Amygdala (tissue), 56 donors: ENCODE results near the gene NCKIPSD.
A peak's percentile ranks its signal among the peaks of the same experiment; 100 is the strongest.

ENCODE experiments used
- DNase-seq, 56 donors: peaks; one replicate each; lab custom pipeline; 2025; lab: John Stamatoyannopoulos, UW

The NCKIPSD gene

DNA sequence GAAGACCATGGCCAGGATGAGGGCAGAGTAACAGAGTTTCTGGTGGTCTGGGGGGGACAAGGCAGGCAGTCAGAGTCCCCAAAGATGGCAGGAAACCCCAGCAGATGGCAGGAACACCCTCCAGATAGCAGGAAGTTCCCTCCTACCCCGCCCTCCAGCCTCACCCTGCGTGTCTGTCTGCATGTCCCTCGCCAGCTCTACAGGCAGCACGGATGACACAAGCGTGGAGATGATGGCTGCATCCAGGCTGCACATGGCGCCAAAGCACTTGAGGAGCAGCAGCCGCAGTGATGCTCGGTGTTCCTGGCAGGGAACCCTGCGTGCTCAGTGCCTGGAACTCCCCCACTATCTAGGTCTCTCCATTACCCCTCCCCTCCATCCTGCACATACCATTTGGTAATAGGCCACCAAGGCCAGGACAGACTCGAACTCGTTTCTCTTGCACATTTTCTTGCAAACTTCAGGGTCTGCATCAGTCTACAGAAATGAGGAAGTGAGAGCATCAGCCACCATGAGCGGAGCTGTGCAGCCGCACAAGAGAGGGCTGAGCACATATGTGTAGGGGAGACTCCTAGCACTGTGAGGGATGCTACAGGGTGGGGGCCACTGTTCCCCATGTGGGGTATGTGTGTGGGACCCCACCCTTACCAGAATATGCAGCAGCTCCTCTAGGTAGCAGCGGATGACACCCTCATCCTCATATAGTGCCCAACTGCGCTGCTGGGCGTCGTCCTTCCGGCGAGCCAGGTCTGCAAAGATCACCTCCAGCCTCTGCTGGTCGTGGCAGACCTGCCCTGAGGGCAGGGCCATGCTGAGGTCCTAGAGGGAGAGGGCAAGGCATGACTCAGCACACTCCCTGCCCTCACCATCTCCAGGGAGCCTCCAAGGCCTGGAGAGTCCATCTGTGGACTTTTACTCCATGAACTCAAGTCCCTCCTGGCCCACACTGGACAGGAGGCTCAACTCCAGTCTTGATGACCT lies 6.0 kb downstream of the NCKIPSD start:
- no peak for DNase-seq

DNA sequence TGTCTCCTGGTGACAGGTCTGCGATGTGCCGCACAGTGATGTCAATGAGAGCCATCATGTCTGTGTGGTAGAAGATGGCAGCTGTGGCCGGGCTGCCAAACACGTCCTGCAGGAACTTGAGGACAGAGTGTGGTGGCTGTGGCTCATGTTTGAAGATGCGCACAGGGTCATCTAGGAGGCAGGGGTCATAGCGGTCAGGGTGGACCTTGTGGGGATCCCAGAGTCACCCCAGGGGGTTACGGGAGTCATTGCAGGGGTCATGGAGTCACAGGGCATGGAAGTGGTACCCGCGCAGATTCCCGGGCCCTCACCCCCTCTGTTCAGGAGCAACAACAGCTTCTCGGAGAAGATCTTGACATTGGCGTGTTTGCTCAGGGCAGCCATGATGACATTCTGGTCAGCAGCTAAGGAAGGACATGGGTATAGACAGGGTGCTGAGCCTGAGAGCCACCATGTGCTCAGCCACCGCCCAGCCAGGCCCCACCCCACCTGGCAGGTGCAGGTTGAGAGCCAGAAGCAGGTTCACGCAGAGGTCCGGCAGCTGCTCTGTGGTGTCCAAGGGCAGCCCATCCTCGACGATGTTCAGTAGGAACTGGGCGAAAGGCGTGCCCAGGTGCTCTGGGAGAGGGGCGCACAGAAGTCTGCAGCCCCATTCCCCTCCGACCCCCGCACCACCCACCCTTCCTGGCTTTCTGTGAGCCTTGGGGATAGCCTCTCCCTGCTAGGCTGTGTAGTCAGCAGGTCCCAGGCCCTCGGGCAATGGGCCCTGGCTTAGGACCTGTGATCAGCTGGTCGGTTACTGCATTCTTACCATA lies 6.9 kb downstream of the NCKIPSD start:
- no peak for DNase-seq

DNA sequence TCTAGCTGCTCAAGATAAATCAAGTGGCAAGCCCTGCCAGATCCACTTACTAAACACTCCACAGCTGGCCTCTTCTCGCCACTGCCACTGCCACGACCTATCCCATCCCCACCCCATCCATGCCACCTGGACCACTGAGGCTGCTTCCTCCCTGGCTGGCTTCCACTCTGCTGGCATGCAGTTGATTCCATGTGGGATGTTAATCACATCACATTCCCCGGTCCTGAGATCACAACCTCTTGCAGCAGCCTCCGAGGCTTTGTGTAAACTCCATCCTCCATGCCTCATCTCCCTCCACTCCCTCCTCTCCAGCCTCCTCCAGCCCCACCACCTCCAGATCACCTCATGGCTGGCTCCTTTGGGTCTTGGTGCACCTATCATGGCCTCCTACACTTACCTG lies 7.7 kb downstream of the NCKIPSD start:
- no peak for DNase-seq

DNA sequence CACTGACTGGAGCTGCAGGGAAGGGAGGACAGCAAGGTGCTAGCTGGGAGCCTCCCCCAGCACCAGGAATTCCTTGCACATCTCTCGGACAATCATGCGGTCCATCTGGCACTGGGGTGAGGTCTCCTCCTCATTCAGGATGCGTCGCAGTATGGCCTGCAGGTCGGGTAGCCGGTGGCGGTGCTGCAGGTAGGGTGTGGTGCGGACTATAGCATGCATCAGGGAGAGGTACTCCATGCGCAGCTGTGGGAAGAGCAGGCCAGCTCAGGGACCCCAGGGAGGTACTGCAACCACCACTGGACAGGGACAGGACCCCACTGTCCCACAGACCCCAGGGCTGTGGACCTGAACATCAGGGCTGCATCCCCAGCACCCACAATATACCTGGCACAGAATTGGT lies 11.2 kb downstream of the NCKIPSD start:
- no peak for DNase-seq

DNA sequence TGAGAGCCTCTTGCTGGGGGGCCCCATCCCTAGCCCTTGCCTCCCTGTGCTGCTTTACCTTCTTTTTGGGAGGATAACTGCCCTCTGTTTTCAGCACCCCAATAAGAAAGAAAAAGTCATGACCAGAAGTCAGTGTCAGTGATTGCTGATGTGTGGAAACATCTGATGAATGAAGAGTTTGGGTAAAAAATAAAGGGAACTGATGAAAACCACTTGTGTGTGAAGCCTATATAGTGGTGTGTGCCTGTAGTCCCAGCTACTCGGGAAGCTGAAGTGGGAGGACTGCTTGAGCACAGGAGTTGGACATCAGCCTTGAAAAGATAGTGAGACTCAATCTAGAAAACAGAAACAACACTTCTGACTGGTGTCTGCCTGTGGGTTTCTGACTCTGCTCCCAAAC lies 13.2 kb downstream of the NCKIPSD start:
- DNase-seq: no peak

DNA sequence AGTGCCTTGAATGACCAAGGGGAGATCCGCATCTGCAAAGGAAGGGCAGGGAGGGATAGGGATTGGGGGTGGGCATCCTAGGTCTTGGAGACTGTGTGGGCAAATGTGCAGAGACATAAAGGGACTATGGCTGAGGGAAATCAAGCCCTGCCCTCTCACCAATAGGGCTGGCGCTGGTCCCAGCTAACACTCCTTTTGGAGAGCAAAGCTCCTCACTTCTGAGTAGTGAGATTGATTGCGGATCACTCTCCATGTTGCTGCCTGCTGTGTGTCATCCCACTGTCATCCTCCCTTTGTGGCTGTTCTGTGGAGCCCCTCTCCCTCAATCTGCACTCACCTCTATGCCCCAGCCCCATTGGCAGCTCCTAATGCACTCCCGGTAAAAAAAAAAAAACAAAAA lies 20.8 kb downstream of the NCKIPSD start:
- DNase-seq: no peak

DNA sequence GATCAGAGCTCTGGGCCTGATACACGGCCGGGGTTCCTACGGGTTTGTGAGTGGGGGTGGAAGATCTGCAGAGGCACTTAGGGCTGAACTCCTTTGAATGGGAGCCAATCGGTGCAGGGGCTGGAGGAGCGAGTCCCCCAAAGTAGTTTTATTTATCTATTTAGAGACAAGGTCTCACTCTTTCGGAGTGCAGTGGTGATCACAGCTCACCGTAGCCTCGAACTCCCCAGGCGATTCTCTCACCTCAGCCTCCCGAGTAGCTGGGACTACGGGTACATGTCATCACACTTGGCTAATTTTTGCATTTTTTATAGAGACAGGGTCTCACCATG lies 21.4 kb downstream of the NCKIPSD start:
- no peak for DNase-seq

DNA sequence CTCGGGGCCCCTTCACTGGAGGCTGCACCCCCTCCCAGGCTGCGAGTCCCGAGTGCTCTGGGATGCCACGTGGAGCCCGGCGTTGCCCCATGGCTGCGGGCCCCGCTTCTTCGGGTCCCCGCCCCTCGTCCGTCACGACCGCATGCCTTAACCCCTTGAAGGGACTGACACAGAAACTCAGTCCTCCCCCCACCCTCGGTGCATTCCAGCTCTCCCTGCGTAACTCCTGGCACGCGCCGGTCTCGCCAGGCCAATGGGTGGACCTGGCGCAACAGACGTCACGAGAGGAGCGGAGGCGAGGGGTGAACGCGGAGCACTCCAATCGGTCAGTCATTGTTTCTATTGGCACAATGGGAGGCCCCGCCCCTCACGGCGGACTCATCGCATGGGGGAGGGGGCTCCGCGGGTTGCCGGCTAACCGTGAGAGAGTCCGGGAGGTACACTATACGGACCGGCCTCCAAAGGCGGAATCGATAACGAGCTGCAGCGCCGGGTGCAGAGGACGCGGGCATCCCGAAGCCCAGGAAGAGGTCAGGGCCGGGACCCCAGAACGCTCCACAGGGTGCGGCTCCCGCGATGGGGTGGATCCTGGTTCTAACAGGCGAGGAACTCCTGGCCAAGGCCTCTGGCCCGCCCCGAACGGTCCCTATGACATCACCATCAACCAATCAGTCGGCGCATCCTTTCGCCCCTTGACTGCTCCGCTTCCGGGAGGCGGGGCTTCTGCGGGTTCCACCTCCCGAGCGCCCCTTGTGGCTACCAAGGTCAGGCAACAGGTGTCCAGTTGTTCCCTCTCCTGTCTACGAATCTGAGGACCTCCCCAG lies 22.0 kb downstream of the NCKIPSD start:
- DNase-seq: peak; percentile 66 to 97 (median 93)

DNA sequence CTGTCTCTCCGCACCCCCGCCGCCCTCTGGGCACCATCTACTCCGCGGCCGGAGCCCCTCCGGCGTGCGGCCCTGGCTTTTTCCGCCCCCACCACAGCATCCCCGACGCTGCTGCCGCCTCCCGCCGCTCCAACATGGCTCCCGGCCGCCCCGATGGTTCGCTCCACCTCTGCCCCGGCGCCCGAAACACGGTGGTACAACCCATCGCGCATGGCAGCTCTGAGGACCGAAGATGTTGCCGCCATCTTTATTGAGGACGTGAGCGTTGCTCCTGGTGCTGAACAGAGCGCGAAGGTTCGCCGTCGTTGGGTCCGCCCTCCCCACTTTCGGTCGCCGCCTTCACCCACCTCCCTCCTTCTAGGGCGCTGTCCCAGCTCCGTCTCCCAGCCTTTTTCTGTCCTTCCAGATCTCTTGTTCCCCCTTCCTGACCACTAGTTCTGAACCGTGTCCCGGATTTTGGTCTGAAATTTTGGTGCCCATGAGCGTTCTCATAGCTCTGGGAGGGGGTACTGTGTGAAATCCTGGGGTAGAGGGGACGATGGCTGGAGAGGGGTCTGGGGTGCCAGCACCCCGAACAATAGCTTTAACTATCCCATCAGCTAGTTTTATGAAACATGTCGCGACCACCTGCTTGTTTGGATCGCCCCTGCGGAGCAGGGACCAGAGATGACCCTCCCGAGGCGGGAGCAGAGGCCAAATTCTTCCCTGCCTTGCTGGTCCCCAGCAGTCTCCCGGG lies 22.8 kb downstream of the NCKIPSD start, which contains the start of gene CELSR3:
Gene CELSR3 (minus strand): TSS at position 134 of the 736 bp plus-strand sequence. CDS start 252 bp downstream, outside the sequence.
- DNase-seq: peak in 54 of 56 donors; percentile 19 to 87 (median 69)

DNA sequence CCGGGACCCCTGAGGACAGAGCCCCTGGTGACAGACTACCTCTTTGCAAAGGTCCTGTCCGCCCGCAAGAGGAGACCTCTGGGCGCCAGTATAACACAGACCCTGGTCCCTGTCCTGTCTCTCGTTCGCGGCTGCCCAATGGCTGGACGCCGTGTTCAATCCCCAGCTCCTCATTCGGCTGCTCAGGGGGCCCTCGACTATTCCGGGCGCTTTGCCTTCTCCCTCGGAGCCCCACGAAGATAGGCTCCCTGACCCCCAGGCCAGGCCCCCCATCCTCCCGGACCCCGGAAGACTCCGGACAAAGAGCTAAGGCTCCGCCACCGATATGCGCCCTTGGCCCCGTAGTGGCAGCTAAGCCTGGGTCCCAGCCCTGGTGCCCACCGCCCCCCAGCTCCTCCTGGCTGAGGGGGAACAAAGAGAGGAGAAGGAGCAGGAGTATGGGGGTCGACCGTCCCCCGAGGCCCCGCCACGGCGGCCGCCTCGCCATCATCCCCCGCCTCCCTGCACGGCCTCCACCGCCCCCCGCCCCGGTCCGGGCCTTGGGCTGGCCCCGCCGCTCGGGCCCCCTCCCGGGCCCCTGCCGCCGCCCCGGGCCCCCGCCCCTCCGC lies 23.5 kb downstream of the NCKIPSD start:
- DNase-seq: peak in 7 of 56 donors; percentile 6 to 42 (median 28)

DNA sequence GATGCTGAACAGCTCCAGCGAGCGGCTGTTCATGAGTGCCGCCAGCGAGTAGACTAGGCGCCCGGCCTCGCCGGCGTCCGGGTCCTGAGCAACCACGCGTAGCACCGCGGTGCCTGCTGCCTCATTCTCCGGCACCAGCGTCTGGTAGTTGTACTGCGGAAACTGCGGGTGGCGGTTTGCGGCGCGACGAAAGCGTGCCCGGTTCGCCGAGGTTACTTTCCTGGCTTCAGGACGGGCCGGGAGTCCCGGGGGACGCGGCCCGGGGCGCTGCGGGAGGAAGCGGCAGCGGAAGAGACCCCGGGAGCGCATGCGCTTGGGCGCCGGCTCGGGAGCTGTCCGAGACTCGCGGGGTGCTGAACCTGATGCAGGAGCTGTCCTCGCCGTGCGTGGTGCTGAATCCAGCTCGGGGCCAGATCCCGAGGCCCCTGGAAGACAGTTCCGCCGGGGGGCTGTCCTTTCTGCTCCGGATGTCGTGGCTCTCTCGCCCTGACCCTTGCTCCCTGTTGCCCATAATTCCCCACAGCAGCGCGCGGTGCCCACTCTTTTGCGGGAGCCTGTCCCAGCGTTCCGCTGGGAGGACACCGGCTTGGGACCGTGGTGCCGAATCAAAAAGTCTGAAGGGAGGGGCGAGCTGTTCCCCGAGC lies 24.1 kb downstream of the NCKIPSD start:
- DNase-seq: peak in 45 of 56 donors; percentile 9 to 75 (median 40)

DNA sequence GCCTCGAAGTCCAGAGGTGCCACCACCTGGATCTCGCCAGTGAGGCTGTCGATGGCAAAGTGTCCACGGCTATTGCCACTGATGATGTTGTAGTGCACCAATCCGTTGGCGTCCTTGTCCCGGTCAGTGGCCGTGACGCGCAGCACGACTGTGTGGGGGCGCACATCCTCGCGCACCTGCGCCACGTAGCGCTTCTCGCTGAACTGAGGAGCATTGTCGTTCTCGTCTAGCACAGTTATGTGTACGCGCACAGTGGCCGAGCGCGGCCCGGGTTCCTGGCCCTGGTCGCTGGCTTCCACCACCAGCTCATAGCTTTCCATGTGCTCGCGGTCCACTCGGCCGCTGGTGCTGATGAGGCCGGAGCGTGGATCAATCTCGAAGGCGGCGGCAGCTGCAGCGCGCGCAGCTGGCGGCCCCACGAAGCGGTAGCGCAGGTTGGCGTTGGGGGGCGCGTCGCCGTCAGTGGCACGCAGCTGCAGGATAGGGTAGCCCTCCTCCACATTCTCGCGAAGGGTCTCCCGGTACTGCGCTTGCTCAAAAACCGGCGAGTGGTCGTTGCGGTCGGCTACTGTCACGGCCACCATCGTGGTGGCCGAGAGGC lies 24.8 kb downstream of the NCKIPSD start:
- no peak for DNase-seq

DNA sequence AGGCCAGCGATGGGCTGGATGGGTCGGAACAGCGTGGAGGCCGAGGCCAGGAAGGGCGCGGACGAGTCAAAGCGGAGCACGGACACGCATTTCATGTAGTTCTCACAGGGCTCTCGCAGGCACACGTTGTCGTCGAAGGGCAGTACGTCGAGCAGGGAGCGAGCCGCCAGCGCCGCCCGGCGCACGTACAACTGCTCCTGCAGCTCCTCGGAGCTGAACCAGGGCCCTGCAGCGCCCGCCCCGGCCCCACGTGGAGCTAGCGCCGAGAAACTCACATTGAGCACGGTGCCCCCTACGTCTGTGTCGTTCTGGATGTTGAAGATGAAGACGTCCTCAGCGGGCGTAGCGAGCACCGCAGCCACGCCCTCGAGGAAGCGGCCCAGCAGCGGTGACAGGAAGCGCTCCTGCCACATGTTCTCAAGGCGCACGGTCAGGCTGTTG lies 28.9 kb downstream of the NCKIPSD start:
- no peak for DNase-seq

DNA sequence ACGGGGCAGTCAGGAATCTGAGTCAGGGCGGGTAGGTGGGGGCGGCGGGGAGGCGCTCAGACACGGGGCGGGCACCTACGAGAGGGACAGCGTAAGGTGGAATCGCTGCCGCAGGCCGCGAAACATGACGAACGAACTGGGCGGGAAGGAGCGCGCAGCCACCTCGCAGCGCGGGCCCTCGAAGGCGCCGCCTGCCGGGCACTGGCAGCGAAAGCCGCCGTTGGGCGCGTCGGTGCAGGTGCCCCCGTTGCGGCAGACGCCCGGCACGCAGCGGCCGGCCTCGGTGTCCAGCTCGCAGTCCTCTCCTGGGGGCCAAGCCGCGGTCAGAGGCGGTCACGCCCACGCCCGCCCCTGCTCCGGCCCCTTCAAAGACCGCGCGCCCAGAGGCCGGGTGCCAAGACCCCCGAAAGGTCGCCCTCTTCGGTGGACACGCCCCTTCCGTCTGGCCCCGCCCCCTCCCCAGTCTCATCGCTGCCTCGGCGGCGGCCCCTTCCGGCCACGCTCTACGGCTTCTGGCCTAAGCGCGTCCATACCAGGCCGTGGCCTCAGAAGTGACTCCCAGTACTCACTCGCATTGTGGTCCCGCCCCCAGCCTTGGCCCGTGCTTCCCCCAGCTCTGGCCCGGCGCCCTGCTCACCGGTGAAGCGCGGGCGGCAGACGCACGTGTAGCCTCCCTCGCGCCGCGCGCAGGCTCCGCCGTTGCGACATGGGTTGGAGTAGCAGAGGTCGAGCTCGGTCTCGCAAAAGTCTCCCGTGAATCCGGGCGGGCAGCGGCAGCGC lies 29.5 kb downstream of the NCKIPSD start:
- peak in 29 of 56 donors; percentile 9 to 69 (median 32) for DNase-seq

DNA sequence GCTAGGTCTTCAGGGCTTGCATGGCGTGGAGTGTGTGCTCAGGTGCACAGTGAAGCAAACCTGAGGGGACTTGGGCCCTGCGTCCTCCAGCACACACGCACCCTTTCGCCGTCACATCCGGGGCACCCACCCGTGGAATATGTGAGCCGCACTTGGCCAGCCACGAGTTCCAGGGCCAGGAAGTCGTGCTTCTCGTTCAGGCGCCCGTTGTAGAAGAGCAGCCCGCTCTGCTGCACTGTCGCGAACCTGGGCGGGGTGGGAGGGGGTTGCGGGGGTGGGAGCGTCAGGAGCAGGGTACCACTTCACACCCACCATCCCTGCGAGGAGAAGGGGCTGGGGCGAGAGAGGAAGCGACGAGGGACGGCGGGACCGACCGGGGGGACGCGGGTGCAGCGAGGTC lies 30.1 kb downstream of the NCKIPSD start:
- DNase-seq: no peak

DNA sequence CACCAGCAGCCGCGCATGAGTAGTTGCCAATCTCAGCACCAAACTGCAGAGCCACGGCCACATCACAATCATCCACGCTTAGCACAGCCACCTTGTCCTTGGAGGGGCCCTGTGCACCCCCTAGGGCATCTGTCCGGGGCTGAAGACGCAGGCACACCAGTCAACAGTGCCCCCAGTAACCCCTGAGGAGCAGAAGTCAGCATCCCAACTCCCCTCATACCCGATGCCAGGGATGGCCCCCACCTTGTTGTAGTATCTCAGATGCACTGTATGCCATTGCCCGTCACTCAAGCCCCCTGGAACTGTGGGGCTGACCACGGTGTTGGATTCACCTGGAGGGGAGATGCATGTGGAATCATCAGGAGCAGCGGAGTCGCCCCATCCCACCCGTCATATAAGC lies 30.7 kb downstream of the NCKIPSD start:
- no peak for DNase-seq

DNA sequence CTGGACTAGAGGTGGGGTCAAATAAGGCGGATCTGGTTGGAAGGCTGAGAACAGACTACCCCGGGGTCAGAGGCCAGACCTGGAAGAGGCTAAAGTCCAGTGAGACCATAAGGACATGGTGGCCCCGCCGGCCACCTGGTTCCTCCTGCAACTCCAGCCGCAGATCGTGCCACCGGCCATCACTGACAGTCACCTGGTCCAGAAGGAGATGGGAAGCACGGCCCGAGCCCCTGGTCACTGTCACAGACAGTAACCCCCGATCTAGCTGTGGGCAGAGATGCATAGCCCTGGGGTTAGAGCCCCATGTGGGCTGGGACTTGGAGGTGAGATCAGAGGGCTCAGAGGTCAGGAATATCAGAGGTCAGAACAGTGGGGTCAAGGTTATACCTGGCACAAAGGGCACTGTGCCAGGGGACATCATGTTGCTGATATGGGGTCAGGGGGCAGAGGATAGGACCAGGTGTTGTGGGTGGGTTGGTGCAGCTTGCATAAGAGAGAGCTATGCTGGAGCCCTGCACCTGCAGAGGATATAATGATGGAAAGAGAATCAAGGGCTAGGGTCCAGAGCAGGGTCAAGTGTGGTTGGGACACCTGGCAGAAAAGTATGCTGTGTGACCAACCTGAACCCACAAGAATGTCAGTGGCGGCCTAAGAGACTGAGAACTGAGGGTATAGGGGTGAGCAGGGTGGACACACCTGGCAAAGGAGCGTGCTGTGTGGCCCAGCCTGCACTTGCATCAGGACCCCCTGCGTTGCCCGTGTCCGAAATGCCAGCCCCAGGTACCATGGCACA lies 32.6 kb downstream of the NCKIPSD start:
- DNase-seq: no peak
